SK-MEL-5 (cell line): ENCODE data around the gene GLIS1. TPM values are rescaled to one million over a fixed set of nuclear protein-coding genes. Genes with fewer than 3 reads are reported as not detected.
A peak's percentile ranks its signal among the peaks of the same experiment; 100 is the strongest.

ENCODE experiments used
- DNase-seq: peaks from one replicate; pipeline ENCODE4 v3.0.0-alpha.2; 2016; ENCODE audit warnings: low read depth, low spot score
- in situ Hi-C: cut with HindIII; loops from 2 replicates; pipeline ENCODE4 v1.10.0; 2016; ENCODE audit warnings: low sequenced_read_pairs, high pct_unique_total_duplicates, low pct_unique_long_range_greater_than_20kb
- total RNA-seq: library from RNA; depleted of rRNA; stranded (reverse); fragments of >200 nt; shearing (Covaris generic); gene quantifications from 2 replicates; pipeline ENCODE4 v1.2.3, GENCODE V29; 2014

The GLIS1 gene
- total RNA-seq, 1 experiment from 2014 or later, result 0.16 TPM

- in situ Hi-C loops, result no loop called here
Observed at GRCh38 chr1:53728196-53728595, 10.8 kb downstream of the GLIS1 start.

GRCh38 chr1:53727461-53728092 is 11.4 kb downstream of the GLIS1 start:
- in situ Hi-C loops, result no loop called here
- no peak for DNase-seq

More at GRCh38 chr1:53728196-53728595, 10.8 kb downstream of the GLIS1 start:
- DNase-seq, result no peak

GRCh38 chr1:53726009-53726600 is 12.9 kb downstream of the GLIS1 start:
- DNase-seq, result no peak
- in situ Hi-C loops, result no loop called here

GRCh38 chr1:53725238-53725689 is 13.7 kb downstream of the GLIS1 start:
- DNase-seq, result peak; percentile 50
- in situ Hi-C loops, result no loop called here

GRCh38 chr1:53722025-53722424 is 16.9 kb downstream of the GLIS1 start:
- in situ Hi-C loops, result no loop called here
- DNase-seq, result no peak

GRCh38 chr1:53721088-53721487 is 17.9 kb downstream of the GLIS1 start:
- in situ Hi-C loops, result no loop called here

GRCh38 chr1:53719469-53719868 is 19.5 kb downstream of the GLIS1 start:
- in situ Hi-C loops, result no loop called here
- DNase-seq, result no peak

More at GRCh38 chr1:53721088-53721487, 17.9 kb downstream of the GLIS1 start:
- DNase-seq, result no peak

GRCh38 chr1:53718443-53718842 is 20.5 kb downstream of the GLIS1 start:
- DNase-seq, result no peak
- in situ Hi-C loops, result no loop called here

- in situ Hi-C loops, result no loop called here
- DNase-seq, result no peak
Observed at GRCh38 chr1:53717025-53717804, 21.7 kb downstream of the GLIS1 start.

- no peak for DNase-seq
- in situ Hi-C loops, result no loop called here
Observed at GRCh38 chr1:53716150-53716549, 22.8 kb downstream of the GLIS1 start.

GRCh38 chr1:53715478-53715877 is 23.5 kb downstream of the GLIS1 start:
- in situ Hi-C loops, result no loop called here
- DNase-seq, result peak; percentile 62

- in situ Hi-C loops, result no loop called here
- no peak for DNase-seq
Observed at GRCh38 chr1:53712276-53712675, 26.7 kb downstream of the GLIS1 start.

- DNase-seq, result no peak
- in situ Hi-C loops, result no loop called here
Observed at GRCh38 chr1:53710584-53710983, 28.4 kb downstream of the GLIS1 start.

GRCh38 chr1:53708687-53709086 is 30.3 kb downstream of the GLIS1 start:
- in situ Hi-C loops, result no loop called here
- no peak for DNase-seq

GRCh38 chr1:53706356-53706755 is 32.6 kb downstream of the GLIS1 start:
- in situ Hi-C loops, result no loop called here
- peak; percentile 12 for DNase-seq

- no peak for DNase-seq
- in situ Hi-C loops, result no loop called here
Observed at GRCh38 chr1:53705446-53706096, 33.4 kb downstream of the GLIS1 start.

GRCh38 chr1:53704804-53705445 is 34.0 kb downstream of the GLIS1 start:
- no peak for DNase-seq
- in situ Hi-C loops, result no loop called here

GRCh38 chr1:53704304-53704703 is 34.7 kb downstream of the GLIS1 start:
- no peak for DNase-seq
- in situ Hi-C loops, result no loop called here
